COR-L47 (cell line): ENCODE measurements around the gene SAXO1.
"Not testable (repeated sequence)": the region's sequence is repeated elsewhere in the genome, so short reads cannot be mapped to it uniquely, and the experiment has no call there.

Experiments
- DNase-seq: peaks from one replicate; lab custom pipeline; 2025; lab: John Stamatoyannopoulos, UW

SAXO1 gene, protein sequence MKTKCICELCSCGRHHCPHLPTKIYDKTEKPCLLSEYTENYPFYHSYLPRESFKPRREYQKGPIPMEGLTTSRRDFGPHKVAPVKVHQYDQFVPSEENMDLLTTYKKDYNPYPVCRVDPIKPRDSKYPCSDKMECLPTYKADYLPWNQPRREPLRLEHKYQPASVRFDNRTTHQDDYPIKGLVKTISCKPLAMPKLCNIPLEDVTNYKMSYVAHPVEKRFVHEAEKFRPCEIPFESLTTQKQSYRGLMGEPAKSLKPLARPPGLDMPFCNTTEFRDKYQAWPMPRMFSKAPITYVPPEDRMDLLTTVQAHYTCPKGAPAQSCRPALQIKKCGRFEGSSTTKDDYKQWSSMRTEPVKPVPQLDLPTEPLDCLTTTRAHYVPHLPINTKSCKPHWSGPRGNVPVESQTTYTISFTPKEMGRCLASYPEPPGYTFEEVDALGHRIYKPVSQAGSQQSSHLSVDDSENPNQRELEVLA

DNA sequence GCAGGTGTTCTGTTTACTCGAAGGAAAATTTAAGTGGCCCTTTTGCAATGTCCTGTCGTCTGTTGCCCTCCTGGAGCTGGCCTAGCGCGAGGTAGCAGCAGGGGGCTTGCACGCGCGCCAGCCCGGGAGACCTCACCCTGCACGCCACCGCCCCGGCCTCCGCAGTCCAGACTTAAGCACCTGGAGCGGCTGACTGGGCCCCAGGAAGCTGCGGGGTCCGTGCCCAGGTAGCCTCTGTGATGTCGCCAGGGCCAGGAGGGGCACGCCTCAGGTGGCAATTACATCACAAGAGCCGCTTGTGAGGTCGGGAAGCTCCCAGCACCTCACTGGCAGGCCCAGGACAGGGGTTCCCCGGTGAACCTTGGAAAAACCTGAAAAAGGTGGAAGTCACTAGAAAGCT lies at the start of gene SAXO1:
SAXO1 (minus strand) TSS at position 195 of the 400 bp plus-strand sequence. CDS start 301 bp downstream, outside the sequence.
- no peak for DNase-seq

DNA sequence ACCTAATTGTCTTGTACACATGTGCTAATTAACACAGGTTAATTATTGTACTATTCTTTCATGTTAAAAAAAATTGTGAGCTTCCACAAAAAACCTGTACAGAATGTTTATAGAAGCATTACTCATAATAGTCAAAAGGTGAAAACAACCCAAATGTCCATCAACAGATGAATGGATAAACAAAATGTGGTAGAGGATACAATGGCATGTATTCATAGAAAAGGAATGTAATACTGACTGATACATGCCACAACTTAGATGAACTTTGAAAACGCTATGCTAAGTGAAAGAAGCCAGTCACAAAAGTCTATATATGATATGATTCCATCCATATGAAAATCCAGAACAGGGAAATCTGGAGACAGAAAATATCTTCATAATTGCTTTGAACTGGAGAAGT lies 41.8 kb upstream of the SAXO1 start:
- no peak for DNase-seq

DNA sequence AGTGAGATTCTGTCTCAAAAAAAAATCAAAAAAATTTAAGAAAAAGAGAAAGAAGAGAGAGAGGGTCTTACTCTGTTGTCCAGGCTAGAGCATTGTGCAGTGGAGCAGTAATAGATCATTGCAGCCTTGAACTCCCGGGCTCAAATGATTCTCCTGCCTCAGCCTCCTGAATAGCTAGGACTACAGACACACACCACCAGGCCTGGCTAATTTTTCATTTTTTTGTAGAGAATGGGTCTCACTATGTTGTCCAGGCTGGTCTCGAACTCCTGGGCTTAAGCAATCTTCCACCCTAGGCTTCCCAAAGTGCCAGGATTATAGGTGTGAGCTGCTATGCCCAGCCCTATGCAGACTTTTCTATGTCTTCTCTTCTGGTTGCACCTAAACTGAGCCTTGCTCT lies 41.2 kb upstream of the SAXO1 start:
- DNase-seq, result no peak

DNA sequence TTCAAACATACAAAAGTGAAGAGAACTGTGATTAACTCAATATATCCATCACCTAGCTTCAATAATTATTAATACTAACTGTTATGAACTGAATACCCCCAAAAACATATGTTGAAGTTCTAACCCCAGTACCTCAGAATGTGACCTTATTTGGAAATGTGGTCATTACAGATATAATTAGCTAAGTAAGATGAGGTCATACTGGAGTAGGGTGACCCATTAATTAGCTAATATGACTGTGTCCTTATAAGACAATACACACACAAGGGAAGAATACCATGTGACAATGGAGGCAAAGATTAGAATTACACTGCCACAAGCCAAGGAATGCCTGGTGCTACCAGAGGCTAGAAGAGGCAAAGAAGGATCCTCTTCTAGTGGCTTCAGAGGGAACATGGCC lies 24.0 kb upstream of the SAXO1 start:
- no peak for DNase-seq

DNA sequence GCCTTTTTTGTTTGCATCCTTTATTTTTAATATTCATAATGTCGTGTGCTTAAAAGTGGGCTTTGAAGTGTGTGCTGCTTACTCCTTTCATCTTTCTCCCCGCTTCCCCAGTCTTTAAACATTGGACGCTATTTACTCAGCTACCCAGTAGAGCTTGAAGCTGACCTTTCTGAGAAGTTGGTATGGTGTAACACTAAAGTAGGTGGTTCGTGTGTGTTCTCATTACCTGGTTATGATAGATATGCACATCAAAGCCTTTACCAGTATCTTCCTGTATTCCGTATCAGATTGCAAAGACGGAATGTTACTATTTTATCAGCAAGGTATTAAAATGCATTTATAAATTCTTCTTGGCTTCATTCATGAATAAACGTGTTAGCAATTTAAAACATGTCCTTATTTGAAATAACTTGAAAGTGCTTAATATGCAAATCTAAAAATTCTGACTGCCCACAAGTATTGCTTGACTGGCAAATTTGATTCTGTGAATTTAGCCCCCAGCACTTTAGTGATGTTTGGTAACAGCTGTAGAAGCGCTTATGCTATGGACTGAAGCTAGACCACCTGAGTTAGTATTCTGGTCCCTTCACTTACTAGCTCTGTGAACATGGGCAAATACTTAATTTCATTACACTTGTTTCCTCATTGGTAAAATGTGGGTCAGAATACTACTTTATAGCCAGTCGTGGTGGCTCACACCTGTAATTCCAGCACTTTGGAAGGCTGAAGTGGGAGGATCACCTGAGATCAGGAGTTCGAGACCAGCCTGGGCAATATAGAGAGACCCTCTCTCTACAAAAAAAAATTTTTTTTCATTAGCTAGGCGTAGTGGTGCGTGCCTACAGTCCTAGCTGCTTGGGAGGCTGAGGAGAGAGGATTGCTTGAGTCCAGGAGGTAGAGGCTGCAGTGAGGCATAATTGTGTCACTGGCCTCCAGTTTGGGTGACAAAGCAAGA lies 17.9 kb upstream of the SAXO1 start:
- DNase-seq, result no peak

DNA sequence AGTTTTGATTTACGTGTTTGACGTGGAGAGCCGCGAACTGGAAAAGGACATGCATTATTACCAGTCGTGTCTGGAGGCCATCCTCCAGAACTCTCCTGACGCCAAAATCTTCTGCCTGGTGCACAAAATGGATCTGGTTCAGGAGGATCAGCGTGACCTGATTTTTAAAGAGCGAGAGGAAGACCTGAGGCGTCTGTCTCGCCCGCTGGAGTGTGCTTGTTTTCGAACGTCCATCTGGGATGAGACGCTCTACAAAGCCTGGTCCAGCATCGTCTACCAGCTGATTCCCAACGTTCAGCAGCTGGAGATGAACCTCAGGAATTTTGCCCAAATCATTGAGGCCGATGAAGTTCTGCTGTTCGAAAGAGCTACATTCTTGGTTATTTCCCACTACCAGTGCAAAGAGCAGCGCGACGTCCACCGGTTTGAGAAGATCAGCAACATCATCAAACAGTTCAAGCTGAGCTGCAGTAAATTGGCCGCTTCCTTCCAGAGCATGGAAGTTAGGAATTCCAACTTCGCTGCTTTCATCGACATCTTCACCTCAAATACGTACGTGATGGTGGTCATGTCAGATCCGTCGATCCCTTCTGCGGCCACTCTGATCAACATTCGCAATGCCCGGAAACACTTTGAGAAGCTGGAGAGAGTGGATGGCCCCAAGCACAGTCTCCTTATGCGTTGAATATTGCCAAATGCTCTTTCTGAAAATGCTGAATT lies 17.1 kb upstream of the SAXO1 start:
- no peak for DNase-seq

DNA sequence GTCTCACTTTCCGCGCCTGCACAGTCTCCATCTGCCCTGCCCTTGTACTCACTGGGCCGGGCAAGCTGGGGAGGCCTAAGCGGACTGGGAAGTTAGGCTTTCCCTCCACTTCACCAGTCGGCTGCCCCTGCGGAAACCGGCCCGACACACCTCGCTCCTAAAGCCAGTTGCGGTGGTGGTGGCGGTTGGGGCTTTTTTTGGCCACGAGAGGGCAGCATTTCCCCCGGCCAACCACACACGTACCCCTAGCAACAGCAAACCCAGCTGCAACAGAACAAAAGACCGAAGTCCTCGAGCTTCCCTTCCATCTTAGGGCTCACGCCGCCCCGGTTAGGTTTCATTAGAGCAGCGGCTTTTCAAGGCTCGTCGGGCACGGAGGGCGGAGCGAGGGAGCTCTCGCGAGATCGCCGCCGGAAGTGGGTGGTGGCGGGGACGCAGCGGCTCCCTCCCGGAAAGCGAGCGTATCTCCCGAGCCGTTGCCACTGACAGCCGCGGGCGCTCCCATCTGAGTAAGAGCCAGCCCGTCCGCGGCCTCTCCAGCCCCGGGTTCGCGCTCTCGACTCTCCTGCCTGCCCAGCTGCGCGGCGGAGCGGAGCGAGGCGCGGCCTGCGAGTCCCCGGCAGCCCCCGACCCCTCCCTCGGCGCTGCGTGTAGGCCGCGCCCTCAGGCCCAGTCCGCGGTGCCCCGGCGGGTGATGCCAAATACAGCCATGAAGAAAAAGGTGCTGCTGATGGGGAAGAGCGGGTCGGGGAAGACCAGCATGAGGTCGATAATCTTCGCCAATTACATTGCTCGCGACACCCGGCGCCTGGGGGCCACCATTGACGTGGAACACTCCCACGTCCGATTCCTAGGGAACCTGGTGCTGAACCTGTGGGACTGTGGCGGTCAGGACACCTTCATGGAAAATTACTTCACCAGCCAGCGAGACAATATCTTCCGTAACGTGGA lies 16.2 kb upstream of the SAXO1 start, which contains the start of gene RRAGA:
RRAGA (plus strand) TSS at position 462 of the 951 bp plus-strand sequence; CDS start at position 695, 233 bp downstream.
- peak; percentile 96 for DNase-seq

DNA sequence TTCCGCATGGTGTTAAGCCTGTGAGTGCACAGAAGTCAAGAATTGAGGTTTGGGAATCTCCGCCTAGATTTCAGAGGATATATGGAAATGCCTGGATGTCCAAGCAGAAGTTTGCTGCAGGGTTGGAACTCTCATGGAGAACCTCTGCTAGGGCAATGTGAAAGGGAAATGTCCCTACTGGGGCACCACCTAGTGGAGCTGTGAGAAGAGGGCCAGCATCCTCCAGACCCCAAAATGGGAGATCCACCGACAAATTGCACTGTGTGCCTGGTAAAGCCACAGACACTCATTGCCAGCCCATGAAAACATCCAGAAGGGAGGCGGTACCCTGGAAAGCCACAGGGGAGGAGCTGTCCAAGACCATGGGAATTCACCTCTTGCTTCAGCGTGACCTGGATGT lies 3.6 kb upstream of the SAXO1 start:
- no peak for DNase-seq

DNA sequence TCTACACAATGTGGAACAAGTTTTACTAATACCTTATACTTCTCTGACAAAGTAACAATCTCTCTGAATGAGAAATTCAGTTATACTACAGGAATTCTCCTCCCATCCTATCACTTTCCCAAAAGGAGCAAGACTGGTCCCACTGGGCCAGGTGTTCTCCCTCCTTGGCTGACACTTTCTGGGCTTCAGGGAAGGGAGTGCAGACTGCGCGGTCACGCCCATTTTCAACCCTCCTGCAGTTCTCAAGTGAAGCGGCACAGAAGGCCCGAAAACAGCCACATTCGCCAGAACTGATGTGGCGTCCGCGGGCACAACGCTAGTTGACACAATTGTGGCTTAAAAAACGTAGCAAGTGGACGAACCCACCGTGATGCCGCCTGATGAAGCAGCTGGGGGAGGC lies 603 bp downstream of the SAXO1 start:
- no peak for DNase-seq

DNA sequence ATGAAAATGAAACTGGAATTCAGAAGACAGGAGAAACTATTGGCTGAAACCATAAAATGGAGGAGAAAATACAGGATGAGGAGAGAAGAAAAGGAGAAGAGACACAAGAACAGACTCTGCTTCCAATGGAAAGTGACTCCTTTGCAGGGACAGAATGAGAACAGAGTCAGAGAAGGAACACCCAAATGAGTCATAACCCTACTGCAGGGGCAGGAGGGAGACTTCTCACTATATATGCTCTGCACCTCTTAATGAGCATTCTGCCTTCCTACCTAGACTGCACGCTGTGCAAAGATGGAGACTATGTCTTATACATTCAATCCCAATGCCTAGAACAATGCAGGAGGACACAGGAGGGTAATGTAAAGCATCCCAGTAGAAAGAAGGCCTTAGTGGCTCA lies 2.1 kb downstream of the SAXO1 start:
- DNase-seq, result no peak

DNA sequence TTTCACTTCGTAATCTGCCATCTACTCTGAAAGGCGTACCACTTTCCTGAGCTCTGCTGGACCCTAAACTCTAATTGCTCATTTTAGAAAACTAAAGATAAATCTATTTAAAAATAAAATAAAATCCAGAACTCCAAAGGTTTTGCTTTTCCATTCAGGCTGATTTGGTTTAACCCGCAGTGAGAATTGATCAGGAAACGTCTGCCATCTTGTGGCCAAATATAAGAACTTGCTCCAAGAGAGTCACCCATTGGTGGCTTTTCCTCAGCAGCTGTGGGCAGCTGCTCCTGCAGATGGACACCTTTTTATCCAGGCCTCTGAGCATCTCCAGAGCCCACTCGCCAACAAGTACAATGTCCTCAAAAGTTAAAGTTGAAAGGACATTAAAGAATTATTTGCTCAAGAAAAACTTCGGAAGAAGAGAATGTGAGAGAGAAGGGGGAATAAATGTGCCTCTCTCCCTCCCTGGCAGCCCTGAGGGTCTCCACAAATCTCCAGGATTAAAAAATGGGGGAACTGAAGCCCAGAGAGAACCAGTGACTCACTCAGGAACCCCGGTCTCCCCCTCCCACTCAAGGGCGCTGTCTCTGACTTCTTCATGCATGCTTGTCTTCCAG lies 4.1 kb downstream of the SAXO1 start:
- peak; percentile 69 for DNase-seq

DNA sequence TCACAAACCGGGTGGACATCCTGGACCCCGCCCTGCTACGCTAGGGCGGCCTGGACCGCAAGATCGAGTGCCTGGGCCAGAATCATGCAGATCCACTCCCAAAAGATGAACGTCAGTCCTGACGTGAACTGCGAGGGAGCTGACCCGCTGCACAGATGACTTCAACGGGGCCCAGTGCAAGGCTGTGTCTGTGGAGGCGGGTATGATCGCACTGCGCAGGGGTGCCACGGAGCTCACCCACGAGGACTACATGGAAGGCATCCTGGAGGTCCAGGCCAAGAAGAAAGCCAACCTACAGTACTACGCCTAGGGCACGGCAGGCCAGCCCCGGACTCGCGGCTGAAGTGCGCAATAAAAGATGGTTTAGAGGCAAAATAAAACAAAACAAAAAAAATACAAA lies 5.2 kb downstream of the SAXO1 start:
- no peak for DNase-seq

DNA sequence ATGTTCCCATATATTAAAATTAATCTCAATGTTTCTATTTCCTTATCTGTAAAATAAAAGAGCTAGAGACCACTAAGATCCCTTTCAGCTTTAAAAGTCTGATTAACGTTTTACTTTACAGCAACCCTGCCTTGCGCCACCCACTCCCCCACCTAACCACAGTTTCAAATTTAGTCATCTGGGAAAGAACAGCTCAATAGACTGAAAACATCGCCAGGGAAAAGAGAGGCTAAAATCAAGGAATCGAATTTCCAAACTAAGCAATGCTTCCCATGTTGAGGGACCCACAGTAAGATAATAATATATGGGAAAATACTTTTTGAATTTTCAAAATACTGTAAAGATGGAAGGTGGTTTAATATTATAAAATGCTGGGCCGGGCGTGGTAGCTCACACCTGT lies 6.6 kb downstream of the SAXO1 start:
- no peak for DNase-seq

DNA sequence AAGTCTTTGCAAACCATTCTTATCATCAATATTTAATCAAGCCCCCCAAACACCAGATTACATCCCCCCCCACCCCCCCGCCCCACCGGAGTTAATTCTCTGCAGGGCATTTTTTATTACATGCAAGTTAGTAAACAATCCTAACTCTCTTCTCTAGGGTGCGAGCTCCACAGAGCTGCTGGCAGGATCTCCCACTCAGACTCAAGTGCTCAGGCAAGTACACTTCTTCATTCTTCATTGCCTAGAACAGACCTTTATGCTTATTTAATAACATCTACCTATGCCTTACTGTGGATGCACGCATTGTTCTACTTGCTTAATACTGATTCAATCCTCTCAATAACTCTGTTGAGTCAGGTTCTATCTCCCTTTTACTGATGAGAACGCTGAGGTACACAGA lies 9.9 kb downstream of the SAXO1 start:
- DNase-seq, result no peak

DNA sequence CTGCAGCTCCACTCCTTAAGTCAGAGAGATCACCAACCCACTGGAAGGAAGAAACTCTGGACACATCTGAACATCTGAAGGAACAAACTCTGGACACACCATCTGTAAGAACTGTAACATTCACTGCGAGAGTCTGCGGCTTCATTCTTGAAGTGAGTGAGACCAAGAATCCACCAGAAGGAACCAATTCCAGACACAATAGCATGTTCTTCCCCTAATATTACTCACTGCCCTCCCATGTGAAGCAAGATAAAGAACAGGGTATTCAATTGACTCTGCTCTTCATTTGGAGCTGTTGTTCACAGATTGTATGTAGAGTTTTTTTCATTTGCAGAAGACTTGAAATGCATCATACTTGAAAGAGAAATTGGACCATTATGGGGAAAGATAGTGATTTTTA lies 10.8 kb downstream of the SAXO1 start:
- DNase-seq, result no peak

DNA sequence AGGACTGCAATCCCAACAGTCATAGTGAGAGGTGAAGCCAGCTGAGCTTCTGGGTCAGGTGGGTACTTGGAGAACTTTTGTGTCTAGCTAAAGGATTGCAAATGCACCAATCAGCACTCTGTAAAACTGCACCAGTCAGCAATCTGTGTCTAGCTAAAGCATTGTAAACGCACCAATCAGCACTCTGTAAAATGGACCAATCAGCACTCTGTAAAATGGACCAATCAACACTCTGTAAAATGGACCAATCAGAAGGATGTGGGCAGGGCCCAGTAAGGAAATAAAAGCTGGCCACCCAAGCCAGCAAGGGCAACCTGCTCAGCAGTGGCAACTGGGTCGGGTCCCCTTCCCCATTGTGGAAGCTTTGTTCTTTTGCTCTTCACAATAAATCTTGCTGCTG lies 11.4 kb downstream of the SAXO1 start:
- DNase-seq, result not testable (repeated sequence)

DNA sequence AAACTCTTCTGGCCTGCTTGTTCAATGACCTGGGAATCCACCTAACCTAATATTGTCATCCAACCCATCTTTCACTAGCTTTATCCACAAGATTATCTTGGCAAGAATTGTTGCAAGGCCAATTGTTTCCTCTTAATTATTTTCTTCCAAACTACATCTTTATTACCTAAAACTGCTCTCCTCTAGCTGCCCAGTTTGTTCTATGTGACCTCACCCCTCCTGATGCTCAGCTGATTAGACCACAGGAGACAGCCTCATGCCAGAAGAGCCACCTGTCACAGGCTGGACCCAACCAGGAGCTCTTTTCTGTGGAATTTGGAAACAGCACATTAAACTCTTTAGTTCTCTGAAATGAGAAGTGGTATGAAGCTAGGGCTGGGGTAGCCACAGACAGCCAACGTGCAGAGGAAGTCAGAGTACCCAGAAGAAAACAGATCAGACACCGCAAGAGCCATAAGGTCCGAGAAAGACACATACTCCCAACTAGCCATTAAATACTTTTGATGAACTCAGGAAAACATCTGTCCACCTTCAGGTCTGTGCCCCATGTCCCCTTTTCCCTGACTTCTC lies 12.0 kb downstream of the SAXO1 start:
- DNase-seq, result no peak

DNA sequence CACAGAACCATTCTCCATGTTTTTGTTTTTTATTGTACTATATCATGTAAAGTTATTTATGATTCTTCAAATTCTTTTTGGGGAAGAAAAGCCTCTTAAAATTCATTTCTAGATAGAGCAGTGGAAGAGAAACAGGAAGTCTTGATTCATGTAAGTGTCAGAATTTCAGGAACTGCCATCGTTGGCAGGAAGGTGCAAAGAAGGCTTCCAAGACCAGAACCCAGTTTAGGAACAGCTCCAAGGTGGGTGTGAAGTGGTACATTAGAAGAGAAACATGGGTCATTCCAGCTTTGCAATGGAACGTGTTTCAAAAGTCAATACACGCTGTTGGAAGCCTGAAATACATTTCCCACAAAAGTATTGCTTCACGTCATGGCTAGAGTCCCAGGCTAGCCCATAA lies 14.8 kb downstream of the SAXO1 start:
- DNase-seq, result no peak

DNA sequence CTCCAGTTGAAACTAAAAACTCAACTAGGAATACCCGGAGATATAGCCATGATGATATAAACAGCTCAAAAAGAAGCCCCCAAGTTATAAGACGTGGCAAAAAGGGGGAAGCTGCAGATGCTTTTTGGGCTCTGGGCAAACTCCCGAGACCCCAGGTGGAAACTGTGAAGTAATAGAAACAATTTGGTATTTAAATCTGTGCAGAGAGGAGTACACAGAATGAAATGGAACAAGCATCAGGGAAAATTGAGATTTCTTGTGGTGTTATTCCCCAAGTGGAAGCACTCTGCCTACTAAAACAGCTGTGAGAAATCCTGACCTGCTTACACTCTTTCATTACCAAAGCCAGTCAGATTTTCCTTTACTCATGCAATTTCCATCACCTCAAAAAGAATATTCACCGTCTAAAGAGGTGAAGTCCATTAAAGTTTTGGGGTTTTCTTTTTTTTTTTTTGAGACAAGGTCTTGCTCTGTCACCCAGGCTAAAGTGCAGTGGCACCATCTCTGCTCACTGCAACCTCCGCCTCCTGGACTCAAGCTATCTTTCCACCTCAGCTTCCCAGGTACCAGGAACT lies 23.5 kb downstream of the SAXO1 start:
- no peak for DNase-seq

DNA sequence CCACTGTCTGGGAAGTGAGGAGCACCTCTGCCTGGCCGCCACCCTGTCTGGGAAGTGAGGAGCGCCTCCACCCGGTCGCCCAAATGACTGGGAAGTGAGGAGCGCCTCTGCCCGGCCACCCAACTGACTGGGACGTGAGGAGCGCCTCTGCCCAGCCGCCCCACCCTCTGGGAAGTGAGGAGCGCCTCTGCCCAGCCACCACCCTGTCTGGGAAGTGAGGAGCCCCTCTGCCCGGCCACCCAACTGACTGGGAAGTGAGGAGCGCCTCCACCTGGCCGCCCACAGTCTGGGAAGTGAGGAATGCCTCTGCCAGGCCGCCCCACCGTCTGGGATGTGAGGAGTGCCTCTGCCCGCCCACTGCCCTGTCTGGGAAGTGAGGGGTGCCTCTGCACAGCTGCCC lies 32.9 kb downstream of the SAXO1 start:
- no peak for DNase-seq
